Uterus (tissue), 2 donors: ENCODE results near the gene CYP27C1.

Source experiments
- CTCF ChIP-seq, 4 experiments: fragments of 200-600 bp in 2 of 4; fragments of 450-650 bp in 2 of 4; sonication (generic) in 2 of 4; IDR thresholded peaks; one replicate each; pipeline ENCODE4 v1.5.1; 2016 to 2019; ENCODE audit warnings: antibody characterized with exemption in 4 of 4, mild to moderate bottlenecking in 2 of 4, moderate library complexity in 1 of 4
- POLR2A ChIP-seq, 2 donors: fragments of 450-650 bp; IDR thresholded peaks; one replicate each; pipeline ENCODE4 v1.6.1; 2016; ENCODE audit warnings: antibody characterized with exemption in 2 of 2, mild to moderate bottlenecking in 1 of 2, moderate library complexity in 1 of 2

- TF ChIP-seq CTCF (IDR thresholded peaks at IDR 0.05), result no peak
- no peak for TF ChIP-seq POLR2A (IDR thresholded peaks at IDR 0.05)
Observed at GRCh38 chr2:127134235-127134634, 85.9 kb downstream of the CYP27C1 start.
